Hepatocyte (in vitro differentiated cells): Measurements from ENCODE around the gene WRNIP1. TPM values are rescaled to one million over a fixed set of nuclear protein-coding genes. Genes with fewer than 3 reads are reported as not detected.

Experiments
- DNase-seq: peaks from one replicate; pipeline ENCODE4 v3.0.0-alpha.2; 2016; ENCODE audit warnings: low spot score
- H2AFZ ChIP-seq: fragments of 200-600 bp; sonication (generic); 2 replicates; pipeline ENCODE4 v1.6.0; 2016; ENCODE audit warnings: antibody characterized with exemption, mild to moderate bottlenecking
- H3K27ac ChIP-seq: fragments of 200-600 bp; sonication (generic); 2 replicates; pipeline ENCODE4 v1.5.1; 2016; ENCODE audit warnings: mild to moderate bottlenecking
- H3K27me3 ChIP-seq: fragments of 200-600 bp; sonication (generic); 2 replicates; pipeline ENCODE4 v1.6.1; 2016
- H3K36me3 ChIP-seq: fragments of 200-600 bp; sonication (generic); replicated peaks from 2 replicates; pipeline ENCODE4 v1.5.1; 2016; ENCODE audit warnings: low read depth; ENCODE audit not compliant: insufficient read depth
- H3K4me1 ChIP-seq: fragments of 200-600 bp; sonication (generic); 2 replicates; pipeline ENCODE4 v1.5.1; 2016; ENCODE audit warnings: mild to moderate bottlenecking, moderate library complexity; ENCODE audit not compliant: insufficient read depth
- H3K4me2 ChIP-seq: fragments of 200-600 bp; sonication (generic); 2 replicates; pipeline ENCODE4 v1.6.0; 2016
- H3K4me3 ChIP-seq: fragments of 200-600 bp; sonication (generic); 2 replicates; pipeline ENCODE4 v1.5.1; 2016; ENCODE audit warnings: mild to moderate bottlenecking
- H3K79me2 ChIP-seq: fragments of 200-600 bp; sonication (generic); 2 replicates; pipeline ENCODE4 v1.6.0; 2017; ENCODE audit warnings: mild to moderate bottlenecking
- H3K9me2 ChIP-seq: fragments of 200-600 bp; sonication (generic); replicated peaks from 2 replicates; pipeline ENCODE4 v1.6.0; 2017; ENCODE audit warnings: mild to moderate bottlenecking; ENCODE audit not compliant: insufficient read depth
- H3K9me3 ChIP-seq: fragments of 200-600 bp; sonication (generic); 2 replicates; pipeline ENCODE4 v1.5.1; 2016; ENCODE audit warnings: low read depth, mild to moderate bottlenecking
- H4K20me1 ChIP-seq: fragments of 200-600 bp; sonication (generic); 2 replicates; pipeline ENCODE4 v1.6.0; 2016; ENCODE audit warnings: mild to moderate bottlenecking; ENCODE audit not compliant: insufficient read depth, poor library complexity, severe bottlenecking
- CTCF ChIP-seq: fragments of 200-600 bp; sonication (generic); IDR thresholded peaks from 2 replicates; pipeline ENCODE4 v1.5.1; 2016; ENCODE audit warnings: antibody characterized with exemption, mild to moderate bottlenecking; ENCODE audit not compliant: poor library complexity
- EZH2 ChIP-seq: fragments of 200-600 bp; sonication (generic); IDR thresholded peaks from 2 replicates; pipeline ENCODE4 v1.6.1; 2016; ENCODE audit warnings: antibody characterized with exemption, mild to moderate bottlenecking, borderline replicate concordance
- EZH2phosphoT487 ChIP-seq: fragments of 200-600 bp; sonication (generic); IDR thresholded peaks from one replicate; pipeline ENCODE4 v1.6.1; 2018; ENCODE audit warnings: antibody characterized with exemption, mild to moderate bottlenecking, low read depth, moderate library complexity; ENCODE audit not compliant: unreplicated experiment, severe bottlenecking
- WGBS: methylation state at CpG from one replicate; pipeline ENCODE4 v1.1.6; 2016; ENCODE audit warnings: low lambda C conversion rate; ENCODE audit errors: missing lambda C conversion rate; 5-methylcytosine and 5-hydroxymethylcytosine counted together
- polyA plus RNA-seq: library from polyadenylated mRNA; unstranded; fragments of >200 nt; fragmentation: Nextera tagmentation; extraction: Ambion mirVana; gene quantifications from 2 replicates; pipeline ENCODE4 v1.2.1, GENCODE V29; 2016
- total RNA-seq: library from RNA; depleted of rRNA; stranded (reverse); fragments of >200 nt; gene quantifications from 2 replicates; pipeline ENCODE4 v1.2.3, GENCODE V29; 2014

WRNIP1 gene
- total and polyA plus RNA-seq, 2 experiments from 2014 or later, result 47.6 to 54.6 TPM

- no peaks in the 10 kb centered on the region for H3K79me2 ChIP-seq
- peak overlapping the region; percentile 14 for H3K4me2 ChIP-seq
- no peaks in the 10 kb centered on the region for H3K36me3 ChIP-seq
- TF ChIP-seq EZH2phosphoT487 (no peak), CTCF (no peak), EZH2 (no peak)
- H4K20me1 ChIP-seq, result no peaks in the 10 kb centered on the region
- H3K27me3 ChIP-seq, result no peaks in the 10 kb centered on the region
- no peak overlapping the region for H3K4me3 ChIP-seq
- no peaks in the 10 kb centered on the region for H3K9me3 ChIP-seq
- H3K4me1 ChIP-seq, result peaks cover 10% of the 10 kb centered on the region
- H2AFZ ChIP-seq, result no peak overlapping the region
- no peaks in the 10 kb centered on the region for H3K9me2 ChIP-seq
- DNase-seq, result peak; percentile 23
- H3K27ac ChIP-seq, result peak overlapping the region; percentile 51
- 67% methylated on average over 7 of the region's 7 CpGs for WGBS
Observed at GRCh38 chr6:2823104-2823850, 58.1 kb downstream of the WRNIP1 start.

DNA sequence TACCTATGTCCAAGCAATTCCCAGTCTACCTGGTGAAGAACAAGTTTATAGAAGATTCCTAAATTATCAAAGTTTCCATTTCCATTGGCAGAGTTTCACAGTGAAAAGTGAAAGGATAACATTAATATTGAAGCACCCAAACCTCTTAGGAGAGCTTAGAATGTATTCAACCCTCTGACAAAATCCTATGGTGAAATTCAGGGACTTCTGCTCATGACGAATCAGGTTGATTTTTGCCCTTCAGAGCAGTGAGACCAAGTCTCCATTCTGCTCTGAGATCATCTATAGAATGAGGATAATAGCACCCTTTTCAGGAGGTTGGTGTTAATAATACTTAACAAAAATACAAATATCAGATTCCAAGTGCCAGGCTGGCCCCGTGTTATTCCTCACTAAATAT, 60.9 kb downstream of the WRNIP1 start:
- H3K4me2 ChIP-seq, result no peak overlapping the region
- TF ChIP-seq EZH2phosphoT487 (no peak), CTCF (no peak), EZH2 (no peak)
- WGBS, result 81% methylated on average over 2 of the region's 2 CpGs
- H3K9me2 ChIP-seq, result no peaks in the 10 kb centered on the region
- DNase-seq, result no peak
- no peaks in the 10 kb centered on the region for H3K79me2 ChIP-seq
- no peaks in the 10 kb centered on the region for H3K36me3 ChIP-seq
- no peak overlapping the region for H3K27ac ChIP-seq
- no peaks in the 10 kb centered on the region for H3K27me3 ChIP-seq
- H4K20me1 ChIP-seq, result no peaks in the 10 kb centered on the region
- no peak overlapping the region for H2AFZ ChIP-seq
- H3K4me1 ChIP-seq, result peaks cover 6% of the 10 kb centered on the region
- H3K9me3 ChIP-seq, result no peaks in the 10 kb centered on the region
- H3K4me3 ChIP-seq, result no peak overlapping the region

DNA sequence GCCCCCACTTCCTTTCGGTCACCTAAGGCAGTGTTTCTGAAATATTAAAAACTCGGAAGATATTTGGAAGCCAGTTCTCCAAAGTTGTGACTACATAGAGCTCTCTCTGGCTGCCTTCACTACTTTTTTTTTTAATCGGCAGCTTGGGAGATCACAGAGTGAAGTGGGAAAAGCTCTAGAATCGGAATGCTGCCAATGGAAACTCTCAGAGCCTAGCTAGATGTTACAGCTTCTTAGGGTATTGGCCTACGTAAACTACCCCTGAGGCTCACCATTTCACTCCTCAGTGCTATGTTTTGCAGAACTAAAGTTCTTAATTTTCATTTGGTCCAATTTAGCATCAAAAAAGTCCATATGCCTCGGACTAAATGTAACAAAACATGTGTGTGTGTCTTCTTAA, 61.9 kb downstream of the WRNIP1 start:
- Histone ChIP-seq H2AFZ (no peak overlapping the region), H3K4me3 (no peak overlapping the region), H3K36me3 (no peaks in the 10 kb centered on the region), H3K79me2 (no peaks in the 10 kb centered on the region), H3K4me2 (no peak overlapping the region), H3K9me2 (no peaks in the 10 kb centered on the region), H3K9me3 (no peaks in the 10 kb centered on the region), H3K27me3 (no peaks in the 10 kb centered on the region), H3K27ac (no peak overlapping the region), H4K20me1 (no peaks in the 10 kb centered on the region), H3K4me1 (peaks cover 6% of the 10 kb centered on the region)
- WGBS, result 90% methylated on average over 6 of the region's 6 CpGs
- no peak for DNase-seq
- no peak for TF ChIP-seq EZH2phosphoT487
- no peak for TF ChIP-seq CTCF
- TF ChIP-seq EZH2, result no peak

GRCh38 chr6:2828629-2829028, 63.4 kb downstream of the WRNIP1 start:
- TF ChIP-seq EZH2phosphoT487 (no peak), EZH2 (no peak), CTCF (no peak)
- no peak overlapping the region for H3K4me3 ChIP-seq
- H3K27ac ChIP-seq, result no peak overlapping the region
- H3K9me2 ChIP-seq, result no peaks in the 10 kb centered on the region
- no peaks in the 10 kb centered on the region for H3K27me3 ChIP-seq
- H3K79me2 ChIP-seq, result no peaks in the 10 kb centered on the region
- no peaks in the 10 kb centered on the region for H4K20me1 ChIP-seq
- H3K36me3 ChIP-seq, result no peaks in the 10 kb centered on the region
- no peaks in the 10 kb centered on the region for H3K9me3 ChIP-seq
- H3K4me2 ChIP-seq, result no peak overlapping the region
- H2AFZ ChIP-seq, result no peak overlapping the region
- H3K4me1 ChIP-seq, result no peaks in the 10 kb centered on the region
- WGBS, result 85% methylated on average over 4 of the region's 4 CpGs
- DNase-seq, result no peak
